Thyroid gland (tissue), 4 donors: ENCODE measurements around the gene PCNP.

Experiments
- CTCF ChIP-seq, 6 experiments: fragments of 200-600 bp in 3 of 6; fragments of 450-650 bp in 3 of 6; sonication (generic) in 3 of 6; IDR thresholded peaks; one replicate each; pipeline ENCODE4 v1.5.1; 2016 to 2019; ENCODE audit warnings: antibody characterized with exemption in 6 of 6, mild to moderate bottlenecking in 2 of 6, inconsistent platforms in 1 of 6, moderate library complexity in 1 of 6
- POLR2A ChIP-seq, 2 donors: fragments of 450-650 bp; IDR thresholded peaks; one replicate each; pipeline ENCODE4 v1.6.1; 2017; ENCODE audit warnings: antibody characterized with exemption in 2 of 2, mild to moderate bottlenecking in 2 of 2, moderate library complexity in 1 of 2

- TF ChIP-seq POLR2A (IDR thresholded peaks at IDR 0.05) (no peak), CTCF (IDR thresholded peaks at IDR 0.05) (no peak)
Observed at GRCh38 chr3:101625879-101626278, 51.9 kb downstream of the PCNP start.
